Measurements from ENCODE around the gene OR10AD1. TPM values are rescaled to one million over a fixed set of nuclear protein-coding genes. Genes with fewer than 3 reads are reported as not detected.

The OR10AD1 gene
- total and polyA plus RNA-seq, 9 of the 15 experiments (the other 6 are each of a cell fraction or from before 2014, with no cell fraction given): not detected

DNA sequence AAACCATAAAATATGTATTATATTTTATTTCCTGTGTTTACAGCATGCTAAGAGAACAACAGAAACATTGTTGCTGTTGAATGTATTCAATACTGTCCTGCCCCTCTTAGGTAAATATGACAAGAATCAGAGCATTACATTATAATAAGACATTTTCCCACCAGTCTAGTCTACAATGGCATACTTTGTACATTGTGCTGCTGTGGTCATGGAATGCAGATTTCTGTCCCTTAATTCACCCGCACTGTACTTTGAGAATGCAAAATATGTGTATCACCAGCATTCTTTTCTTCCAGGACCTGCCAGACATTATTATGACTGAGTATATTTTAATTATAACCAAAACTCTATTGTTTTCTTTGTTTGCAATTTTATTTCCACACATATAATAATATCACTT lies 16.5 kb upstream of the OR10AD1 start (continued):
- TF ChIP-seq, protein P1, sequence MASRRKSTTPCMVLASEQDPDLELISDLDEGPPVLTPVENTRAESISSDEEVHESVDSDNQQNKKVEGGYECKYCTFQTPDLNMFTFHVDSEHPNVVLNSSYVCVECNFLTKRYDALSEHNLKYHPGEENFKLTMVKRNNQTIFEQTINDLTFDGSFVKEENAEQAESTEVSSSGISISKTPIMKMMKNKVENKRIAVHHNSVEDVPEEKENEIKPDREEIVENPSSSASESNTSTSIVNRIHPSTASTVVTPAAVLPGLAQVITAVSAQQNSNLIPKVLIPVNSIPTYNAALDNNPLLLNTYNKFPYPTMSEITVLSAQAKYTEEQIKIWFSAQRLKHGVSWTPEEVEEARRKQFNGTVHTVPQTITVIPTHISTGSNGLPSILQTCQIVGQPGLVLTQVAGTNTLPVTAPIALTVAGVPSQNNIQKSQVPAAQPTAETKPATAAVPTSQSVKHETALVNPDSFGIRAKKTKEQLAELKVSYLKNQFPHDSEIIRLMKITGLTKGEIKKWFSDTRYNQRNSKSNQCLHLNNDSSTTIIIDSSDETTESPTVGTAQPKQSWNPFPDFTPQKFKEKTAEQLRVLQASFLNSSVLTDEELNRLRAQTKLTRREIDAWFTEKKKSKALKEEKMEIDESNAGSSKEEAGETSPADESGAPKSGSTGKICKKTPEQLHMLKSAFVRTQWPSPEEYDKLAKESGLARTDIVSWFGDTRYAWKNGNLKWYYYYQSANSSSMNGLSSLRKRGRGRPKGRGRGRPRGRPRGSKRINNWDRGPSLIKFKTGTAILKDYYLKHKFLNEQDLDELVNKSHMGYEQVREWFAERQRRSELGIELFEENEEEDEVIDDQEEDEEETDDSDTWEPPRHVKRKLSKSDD (conservative IDR thresholded peaks at IDR 0.05; ENCODE audit: low read length): no peak
- TF ChIP-seq HDAC1 (IDR thresholded peaks at IDR 0.05) (no peak), ZNF212 (CRISPR knock-in tag; IDR thresholded peaks at IDR 0.05) (no peak), SMAD3 (CRISPR knock-in tag; conservative IDR thresholded peaks at IDR 0.05) (no peak)

DNA sequence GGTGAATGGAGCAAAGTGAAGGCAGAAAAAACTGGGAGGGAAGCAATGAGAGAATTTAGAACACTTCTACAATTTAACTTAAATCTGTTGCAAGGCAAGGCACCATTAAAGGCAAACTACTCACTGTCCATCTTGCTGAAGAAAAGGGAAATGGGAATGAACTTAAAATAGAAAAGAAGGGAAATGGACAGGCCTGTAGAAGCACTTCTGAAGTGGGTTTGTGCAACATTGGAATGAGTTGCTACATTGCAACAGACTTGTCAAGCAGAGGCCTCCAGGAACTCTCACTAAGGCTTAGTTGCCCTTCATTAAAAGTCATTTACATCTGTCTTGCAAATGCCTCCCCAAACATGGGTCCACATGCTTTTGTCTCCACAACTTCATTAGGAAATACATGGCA lies 13.7 kb upstream of the OR10AD1 start:
- Histone ChIP-seq H3K4me3 (no peak overlapping the region), H4K20me1 (replicated peaks; ENCODE audit: control insufficient read depth, insufficient read depth, low read length) (no peaks in the 10 kb centered on the region), H3K36me3 (ENCODE audit: control insufficient read depth, insufficient read depth, low read length) (no peaks in the 10 kb centered on the region), H3K9me1 (ENCODE audit: control insufficient read depth, insufficient read depth, low read length) (no peaks in the 10 kb centered on the region), H3K79me2 (ENCODE audit: control insufficient read depth, insufficient read depth, low read length) (no peaks in the 10 kb centered on the region), H3K4me2 (ENCODE audit: insufficient read depth, low read length) (no peak overlapping the region), H3K9me3 (replicated peaks; ENCODE audit: control insufficient read depth, insufficient read depth, low read depth, low read length) (no peaks in the 10 kb centered on the region), H3K9ac (ENCODE audit: insufficient read depth in 1 of 2, low read depth in 2 of 2, low read length in 2 of 2) (no peak overlapping the region), H3K27ac (ENCODE audit: extremely low read depth, low read depth, low read length) (no peak overlapping the region), H3K4me1 (replicated peaks in 1 of 2; ENCODE audit: control insufficient read depth in 2 of 2, insufficient read depth in 2 of 2, low read length in 2 of 2) (no peaks in the 10 kb centered on the region; a peak in 1 of 5 replicates), H3K27me3 (ENCODE audit: control insufficient read depth in 2 of 2, insufficient read depth in 2 of 2, low read length in 2 of 2) (no peaks in the 10 kb centered on the region; a peak in 1 of 5 replicates), H2AFZ (ENCODE audit: low read depth, low read length) (no peak overlapping the region)
- POLR2A ChIA-PET: no interaction called here
- FAIRE-seq: no peak
- CTCF ChIA-PET (ENCODE audit: low intra/inter-chr PET ratio): no interaction called here
- TF ChIP-seq CEBPB (tag; IDR thresholded peaks at IDR 0.05) (peak; percentile 52), ZBED1 (IDR thresholded peaks at IDR 0.05) (no peak), CEBPG (CRISPR knock-in tag; IDR thresholded peaks at IDR 0.05) (no peak), CEBPG (tag; conservative IDR thresholded peaks at IDR 0.05 in 1 of 2, IDR thresholded peaks at IDR 0.05 in 1 of 2) (peak; percentile 25 to 35; a peak in 1 of 4 replicates)
- intact Hi-C loops (cut with micrococcal nuclease) (no loop called here), in situ Hi-C loops (cut with MboI) (no loop called here)
- no peak for ATAC-seq
- DNase-seq (ENCODE audit: extremely low read depth in 1 of 4, low spot score in 3 of 4): no peak
- no TSS peak for BruUV-seq (replicated peaks)

All from K562 (cell line).